Measurements from ENCODE around the gene HEXB.
A peak's percentile ranks its signal among the peaks of the same experiment; 100 is the strongest.
"Not testable (repeated sequence)": the region's sequence is repeated elsewhere in the genome, so short reads cannot be mapped to it uniquely, and the experiment has no call there.

Gene HEXB

GRCh38 chr5:74722271-74722670, 37.2 kb downstream of the HEXB start:
- Histone ChIP-seq H3K27me3 (ENCODE audit: control insufficient read depth in 1 of 2, insufficient read depth in 2 of 2, low read length in 2 of 2) (no peaks in the 10 kb centered on the region), H3K27ac (ENCODE audit: low read depth, low read length) (no peak overlapping the region), H3K9ac (ENCODE audit: low read depth in 1 of 2, low read length in 2 of 2) (no peak overlapping the region), H3K9me3 (ENCODE audit: control insufficient read depth in 1 of 2, low read length in 2 of 2) (no peaks in the 10 kb centered on the region), H3K36me3 (ENCODE audit: control insufficient read depth in 1 of 2, insufficient read depth in 2 of 2, low read length in 2 of 2) (peaks cover 33 to 82% of the 10 kb centered on the region in 2 donors), H3K4me3 (ENCODE audit: low read depth in 1 of 2, low read length in 2 of 2) (no peak overlapping the region), H3K4me1 (ENCODE audit: control insufficient read depth in 1 of 2, insufficient read depth in 2 of 2, low read length in 2 of 2) (no peaks in the 10 kb centered on the region)

GRCh38 chr5:74725331-74725730, 40.3 kb downstream of the HEXB start:
- no peak overlapping the region for H3K27ac ChIP-seq (ENCODE audit: low read depth, low read length)
- H3K9me3 ChIP-seq (ENCODE audit: control insufficient read depth in 1 of 2, low read length in 2 of 2), result no peaks in the 10 kb centered on the region
- no peaks in the 10 kb centered on the region for H3K4me1 ChIP-seq (ENCODE audit: control insufficient read depth in 1 of 2, insufficient read depth in 2 of 2, low read length in 2 of 2)
- H3K9ac ChIP-seq (ENCODE audit: low read depth in 1 of 2, low read length in 2 of 2), result no peak overlapping the region
- peaks cover 23 to 68% of the 10 kb centered on the region in 2 donors for H3K36me3 ChIP-seq (ENCODE audit: control insufficient read depth in 1 of 2, insufficient read depth in 2 of 2, low read length in 2 of 2)
- no peaks in the 10 kb centered on the region for H3K27me3 ChIP-seq (ENCODE audit: control insufficient read depth in 1 of 2, insufficient read depth in 2 of 2, low read length in 2 of 2)
- no peak overlapping the region for H3K4me3 ChIP-seq (ENCODE audit: low read depth in 1 of 2, low read length in 2 of 2)

- peaks cover 23 to 50% of the 10 kb centered on the region in 2 donors for H3K36me3 ChIP-seq (ENCODE audit: control insufficient read depth in 1 of 2, insufficient read depth in 2 of 2, low read length in 2 of 2)
- no peak overlapping the region for H3K9ac ChIP-seq (ENCODE audit: low read depth in 1 of 2, low read length in 2 of 2)
- H3K27ac ChIP-seq (ENCODE audit: low read depth, low read length), result no peak overlapping the region
- no peak overlapping the region for H3K4me3 ChIP-seq (ENCODE audit: low read depth in 1 of 2, low read length in 2 of 2)
- H3K27me3 ChIP-seq (ENCODE audit: control insufficient read depth in 1 of 2, insufficient read depth in 2 of 2, low read length in 2 of 2), result no peaks in the 10 kb centered on the region
- H3K9me3 ChIP-seq (ENCODE audit: control insufficient read depth in 1 of 2, low read length in 2 of 2), result no peaks in the 10 kb centered on the region
- no peaks in the 10 kb centered on the region for H3K4me1 ChIP-seq (ENCODE audit: control insufficient read depth in 1 of 2, insufficient read depth in 2 of 2, low read length in 2 of 2)
Measured at GRCh38 chr5:74736759-74737158, 51.7 kb downstream of the HEXB start.

GRCh38 chr5:74738406-74738805, 53.4 kb downstream of the HEXB start:
- no peak overlapping the region for H3K4me3 ChIP-seq (ENCODE audit: low read depth in 1 of 2, low read length in 2 of 2)
- H3K27me3 ChIP-seq (ENCODE audit: control insufficient read depth in 1 of 2, insufficient read depth in 2 of 2, low read length in 2 of 2), result no peaks in the 10 kb centered on the region
- H3K9ac ChIP-seq (ENCODE audit: low read depth in 1 of 2, low read length in 2 of 2), result no peak overlapping the region
- H3K36me3 ChIP-seq (ENCODE audit: control insufficient read depth in 1 of 2, insufficient read depth in 2 of 2, low read length in 2 of 2), result peaks cover 23 to 43% of the 10 kb centered on the region in 2 donors
- H3K27ac ChIP-seq (ENCODE audit: low read depth, low read length), result no peak overlapping the region
- no peaks in the 10 kb centered on the region for H3K9me3 ChIP-seq (ENCODE audit: control insufficient read depth in 1 of 2, low read length in 2 of 2)
- no peaks in the 10 kb centered on the region for H3K4me1 ChIP-seq (ENCODE audit: control insufficient read depth in 1 of 2, insufficient read depth in 2 of 2, low read length in 2 of 2)

GRCh38 chr5:74748742-74749141, 63.7 kb downstream of the HEXB start:
- not testable (repeated sequence) for H3K27me3 ChIP-seq (ENCODE audit: control insufficient read depth in 1 of 2, insufficient read depth in 2 of 2, low read length in 2 of 2); H3K4me1 ChIP-seq (ENCODE audit: control insufficient read depth in 1 of 2, insufficient read depth in 2 of 2, low read length in 2 of 2); H3K27ac ChIP-seq (ENCODE audit: low read depth, low read length); H3K4me3 ChIP-seq (ENCODE audit: low read depth in 1 of 2, low read length in 2 of 2); H3K9ac ChIP-seq (ENCODE audit: low read depth in 1 of 2, low read length in 2 of 2); H3K9me3 ChIP-seq (ENCODE audit: control insufficient read depth in 1 of 2, low read length in 2 of 2)
- peaks cover 8 to 43% of the 10 kb centered on the region in 2 donors for H3K36me3 ChIP-seq (ENCODE audit: control insufficient read depth in 1 of 2, insufficient read depth in 2 of 2, low read length in 2 of 2)

GRCh38 chr5:74761241-74761640, 76.2 kb downstream of the HEXB start:
- H3K9me3 ChIP-seq (ENCODE audit: control insufficient read depth in 1 of 2, low read length in 2 of 2), result peaks cover 0 to 3% of the 10 kb centered on the region in 2 donors
- no peak overlapping the region for H3K9ac ChIP-seq (ENCODE audit: low read depth in 1 of 2, low read length in 2 of 2)
- H3K4me3 ChIP-seq (ENCODE audit: low read depth in 1 of 2, low read length in 2 of 2), result no peak overlapping the region
- H3K27me3 ChIP-seq (ENCODE audit: control insufficient read depth in 1 of 2, insufficient read depth in 2 of 2, low read length in 2 of 2), result no peaks in the 10 kb centered on the region
- H3K36me3 ChIP-seq (ENCODE audit: control insufficient read depth in 1 of 2, insufficient read depth in 2 of 2, low read length in 2 of 2), result peaks cover 17 to 42% of the 10 kb centered on the region in 2 donors
- no peak overlapping the region for H3K27ac ChIP-seq (ENCODE audit: low read depth, low read length)
- peaks cover 5 to 16% of the 10 kb centered on the region in 2 donors for H3K4me1 ChIP-seq (ENCODE audit: control insufficient read depth in 1 of 2, insufficient read depth in 2 of 2, low read length in 2 of 2)

GRCh38 chr5:74762599-74762998, 77.6 kb downstream of the HEXB start:
- no peaks in the 10 kb centered on the region for H3K27me3 ChIP-seq (ENCODE audit: control insufficient read depth in 1 of 2, insufficient read depth in 2 of 2, low read length in 2 of 2)
- peaks cover 6 to 18% of the 10 kb centered on the region in 2 donors for H3K4me1 ChIP-seq (ENCODE audit: control insufficient read depth in 1 of 2, insufficient read depth in 2 of 2, low read length in 2 of 2)
- no peak overlapping the region for H3K27ac ChIP-seq (ENCODE audit: low read depth, low read length)

GRCh38 chr5:74763504-74763903, 78.5 kb downstream of the HEXB start:
- Histone ChIP-seq H3K9ac (ENCODE audit: low read depth in 1 of 2, low read length in 2 of 2) (no peak overlapping the region), H3K4me3 (ENCODE audit: low read depth in 1 of 2, low read length in 2 of 2) (no peak overlapping the region), H3K4me1 (ENCODE audit: control insufficient read depth in 1 of 2, insufficient read depth in 2 of 2, low read length in 2 of 2) (peaks cover 13 to 25% of the 10 kb centered on the region in 2 donors), H3K27me3 (ENCODE audit: control insufficient read depth in 1 of 2, insufficient read depth in 2 of 2, low read length in 2 of 2) (no peaks in the 10 kb centered on the region), H3K9me3 (ENCODE audit: control insufficient read depth in 1 of 2, low read length in 2 of 2) (no peaks in the 10 kb centered on the region), H3K36me3 (ENCODE audit: control insufficient read depth in 1 of 2, insufficient read depth in 2 of 2, low read length in 2 of 2) (peaks cover 15 to 26% of the 10 kb centered on the region in 2 donors), H3K27ac (ENCODE audit: low read depth, low read length) (no peak overlapping the region)

More at GRCh38 chr5:74762599-74762998, 77.6 kb downstream of the HEXB start:
- Histone ChIP-seq H3K9me3 (ENCODE audit: control insufficient read depth in 1 of 2, low read length in 2 of 2) (no peaks in the 10 kb centered on the region), H3K9ac (ENCODE audit: low read depth in 1 of 2, low read length in 2 of 2) (no peak overlapping the region), H3K4me3 (ENCODE audit: low read depth in 1 of 2, low read length in 2 of 2) (no peak overlapping the region), H3K36me3 (ENCODE audit: control insufficient read depth in 1 of 2, insufficient read depth in 2 of 2, low read length in 2 of 2) (peaks cover 17 to 35% of the 10 kb centered on the region in 2 donors)

- peak overlapping the region in 1 of 2 donors; percentile 1 for H3K4me3 ChIP-seq (ENCODE audit: low read depth in 1 of 2, low read length in 2 of 2)
- no peak overlapping the region for H3K9ac ChIP-seq (ENCODE audit: low read depth in 1 of 2, low read length in 2 of 2)
- H3K4me1 ChIP-seq (ENCODE audit: control insufficient read depth in 1 of 2, insufficient read depth in 2 of 2, low read length in 2 of 2), result peaks cover 13 to 25% of the 10 kb centered on the region in 2 donors
Measured at GRCh38 chr5:74765201-74765600, 80.2 kb downstream of the HEXB start.

GRCh38 chr5:74765929-74766328, 80.9 kb downstream of the HEXB start:
- H3K27me3 ChIP-seq (ENCODE audit: control insufficient read depth in 1 of 2, insufficient read depth in 2 of 2, low read length in 2 of 2), result no peaks in the 10 kb centered on the region
- H3K27ac ChIP-seq (ENCODE audit: low read depth, low read length), result no peak overlapping the region
- peak overlapping the region; percentile 84 to 92 for H3K4me3 ChIP-seq (ENCODE audit: low read depth in 1 of 2, low read length in 2 of 2)
- peaks cover 13 to 25% of the 10 kb centered on the region in 2 donors for H3K4me1 ChIP-seq (ENCODE audit: control insufficient read depth in 1 of 2, insufficient read depth in 2 of 2, low read length in 2 of 2)
- no peaks in the 10 kb centered on the region for H3K9me3 ChIP-seq (ENCODE audit: control insufficient read depth in 1 of 2, low read length in 2 of 2)
- H3K9ac ChIP-seq (ENCODE audit: low read depth in 1 of 2, low read length in 2 of 2), result peak overlapping the region; percentile 38 to 82
- peaks cover 16 to 36% of the 10 kb centered on the region in 2 donors for H3K36me3 ChIP-seq (ENCODE audit: control insufficient read depth in 1 of 2, insufficient read depth in 2 of 2, low read length in 2 of 2)

More at GRCh38 chr5:74765201-74765600, 80.2 kb downstream of the HEXB start:
- H3K36me3 ChIP-seq (ENCODE audit: control insufficient read depth in 1 of 2, insufficient read depth in 2 of 2, low read length in 2 of 2), result peaks cover 13 to 30% of the 10 kb centered on the region in 2 donors
- no peak overlapping the region for H3K27ac ChIP-seq (ENCODE audit: low read depth, low read length)
- H3K9me3 ChIP-seq (ENCODE audit: control insufficient read depth in 1 of 2, low read length in 2 of 2), result no peaks in the 10 kb centered on the region
- H3K27me3 ChIP-seq (ENCODE audit: control insufficient read depth in 1 of 2, insufficient read depth in 2 of 2, low read length in 2 of 2), result no peaks in the 10 kb centered on the region
